Upper lobe of left lung (tissue), 6 donors: ENCODE data around the gene TSPOAP1. TPM values are rescaled to one million over a fixed set of nuclear protein-coding genes. Genes with fewer than 3 reads are reported as not detected.

ENCODE experiments used
- ATAC-seq, 2 donors: fragments of 200-7000 bp; cut with Tn5 transposase; one replicate each; pipeline ENCODE4 v1.9.1; 2022; ENCODE audit warnings: mild to moderate bottlenecking in 2 of 2, moderate library complexity in 2 of 2; ENCODE audit not compliant: low FRiP score in 2 of 2
- DNase-seq, 2 donors: peaks; one replicate each; pipeline ENCODE4 v3.0.0-alpha.2; 2019 to 2020
- H3K27ac ChIP-seq, 4 donors: fragments of 200-600 bp; sonication (generic); one replicate each; pipeline ENCODE4 v1.5.1; 2016 to 2019
- H3K27me3 ChIP-seq, 4 donors: fragments of 200-600 bp; sonication (generic); one replicate each; pipeline ENCODE4 v1.5.1; 2017 to 2019
- H3K36me3 ChIP-seq, 4 donors: fragments of 200-600 bp; sonication (generic); one replicate each; pipeline ENCODE4 v1.5.1; 2016 to 2019
- H3K4me1 ChIP-seq, 4 donors: fragments of 200-600 bp; sonication (generic); one replicate each; pipeline ENCODE4 v1.5.1; 2018 to 2019
- H3K4me3 ChIP-seq, 4 donors: fragments of 200-600 bp; sonication (generic); one replicate each; pipeline ENCODE4 v1.5.1; 2017 to 2019; ENCODE audit warnings: mild to moderate bottlenecking in 2 of 4, moderate library complexity in 1 of 4
- H3K9me3 ChIP-seq, 4 donors: fragments of 200-600 bp; sonication (generic); one replicate each; pipeline ENCODE4 v1.5.1; 2018 to 2019
- CTCF ChIP-seq, 6 experiments: fragments of 450-650 bp in 4 of 6; fragments of 200-600 bp in 2 of 6; sonication (generic) in 2 of 6; IDR thresholded peaks; one replicate each; pipeline ENCODE4 v1.5.1; 2016 to 2019; ENCODE audit warnings: antibody characterized with exemption in 6 of 6
- EP300 ChIP-seq, 4 donors: sonication (generic); formaldehyde crosslinking; IDR thresholded peaks; one replicate each; pipeline ENCODE4 v1.5.1; 2017; ENCODE audit warnings: antibody characterized with exemption in 4 of 4, control low read depth in 2 of 4
- POLR2A ChIP-seq, 4 donors: fragments of 450-650 bp; IDR thresholded peaks; one replicate each; pipeline ENCODE4 v1.5.1; 2016 to 2017; ENCODE audit warnings: antibody characterized with exemption in 4 of 4, mild to moderate bottlenecking in 2 of 4
- POLR2AphosphoS5 ChIP-seq, 2 donors: sonication (generic); formaldehyde crosslinking; IDR thresholded peaks; one replicate each; pipeline ENCODE4 v1.5.1; 2017; ENCODE audit warnings: antibody characterized with exemption in 2 of 2
- WGBS, 2 donors: methylation state at CpG; one replicate each; pipeline ENCODE4 v1.1.5; 2017 to 2018; 5-methylcytosine and 5-hydroxymethylcytosine counted together
- total RNA-seq, 6 donors: library from RNA; depleted of rRNA in 4 of 6; stranded (reverse); fragments of >200 nt in 4 of 6; gene quantifications; one replicate each; pipeline versions ENCODE4 v1.1.0 to v1.2.1, GENCODE V29; 2016 to 2021
- donor health status: DM: no; HTN: no; CAD: no; lungs with moderate emphysema.
- donor health status: DM: no; HTN: yes; CAD: no; lungs with severe emphysema.

The TSPOAP1 gene
- total RNA-seq, 6 donors from 2014 or later: 14.0 to 50.3 (median 24.1) TPM

DNA sequence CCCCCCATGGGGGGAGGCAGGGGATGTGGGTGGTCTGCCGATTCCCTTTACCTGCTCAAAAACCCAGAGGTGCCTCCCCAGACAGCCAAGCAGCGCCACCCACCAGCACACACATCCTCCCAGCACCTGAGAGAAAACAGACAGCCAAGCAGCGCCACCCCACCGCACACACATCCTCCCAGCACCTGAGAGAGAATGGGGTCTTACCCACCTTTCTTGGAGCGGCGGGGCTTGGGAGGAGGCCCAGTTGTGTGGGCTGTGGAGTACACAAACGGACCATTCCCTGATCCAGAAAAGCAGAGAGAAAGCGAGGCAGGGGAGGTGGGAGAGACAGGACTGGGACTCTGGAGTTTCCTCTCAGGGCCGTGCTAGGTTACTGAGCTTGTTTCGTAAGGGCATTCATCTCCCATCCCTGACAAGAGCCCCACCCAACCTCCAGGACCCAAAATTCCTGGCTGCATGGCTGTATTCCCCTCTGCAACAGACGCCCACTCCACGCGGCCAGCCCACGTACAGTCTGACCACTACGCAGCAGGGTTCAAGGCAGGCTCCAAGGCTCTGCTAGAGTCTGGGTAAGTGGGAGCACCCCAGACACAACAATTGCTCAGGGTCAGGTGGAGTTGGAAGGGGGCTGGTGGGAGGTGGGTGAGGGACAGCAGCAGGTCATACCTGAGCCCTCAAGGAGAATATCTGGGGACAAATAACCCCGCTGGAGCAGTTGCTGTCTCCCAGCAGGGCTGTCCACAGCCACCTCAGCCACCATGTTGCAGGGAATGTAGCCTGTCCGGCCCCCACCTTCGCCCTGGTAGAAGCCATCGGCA is 22.3 kb downstream of the TSPOAP1 start:
- ATAC-seq (no peak), DNase-seq (no peak)
- Histone ChIP-seq H3K27me3 (no peaks in the 10 kb centered on the region), H3K36me3 (no peaks in the 10 kb centered on the region), H3K4me3 (no peak overlapping the region), H3K4me1 (no peaks in the 10 kb centered on the region), H3K27ac (no peak overlapping the region), H3K9me3 (no peaks in the 10 kb centered on the region)
- WGBS, 2 donors: 85 to 88% methylated on average over 14 to 19 of the region's 19 CpGs
- TF ChIP-seq POLR2AphosphoS5 (IDR thresholded peaks at IDR 0.05): no peak
- TF ChIP-seq EP300 (IDR thresholded peaks at IDR 0.05): no peak
- TF ChIP-seq CTCF (IDR thresholded peaks at IDR 0.05): no peak
- TF ChIP-seq POLR2A (IDR thresholded peaks at IDR 0.05): no peak

DNA sequence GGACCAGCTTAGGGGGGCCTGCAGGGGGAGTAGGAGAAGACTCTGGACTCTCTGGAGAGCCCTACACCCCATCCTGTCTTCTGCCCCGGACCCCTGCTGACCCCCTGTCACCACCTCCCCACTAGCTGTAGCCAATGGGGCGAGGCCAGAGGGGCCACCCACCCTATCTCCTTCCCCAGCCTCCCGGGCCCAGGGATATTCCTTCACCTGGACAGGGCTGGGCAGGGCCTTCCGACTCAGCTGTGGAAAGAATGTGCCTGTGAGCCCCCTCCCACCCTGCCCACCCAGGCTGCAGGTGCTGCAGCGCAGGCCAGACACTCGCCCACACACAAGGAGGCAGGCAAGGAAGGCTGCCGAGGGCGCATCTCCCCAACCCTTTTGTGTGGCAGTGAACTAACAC is 23.0 kb downstream of the TSPOAP1 start:
- H3K36me3 ChIP-seq: no peaks in the 10 kb centered on the region
- ATAC-seq: no peak
- 64 to 81% methylated on average over 5 to 8 of the region's 8 CpGs for WGBS, 2 donors

DNA sequence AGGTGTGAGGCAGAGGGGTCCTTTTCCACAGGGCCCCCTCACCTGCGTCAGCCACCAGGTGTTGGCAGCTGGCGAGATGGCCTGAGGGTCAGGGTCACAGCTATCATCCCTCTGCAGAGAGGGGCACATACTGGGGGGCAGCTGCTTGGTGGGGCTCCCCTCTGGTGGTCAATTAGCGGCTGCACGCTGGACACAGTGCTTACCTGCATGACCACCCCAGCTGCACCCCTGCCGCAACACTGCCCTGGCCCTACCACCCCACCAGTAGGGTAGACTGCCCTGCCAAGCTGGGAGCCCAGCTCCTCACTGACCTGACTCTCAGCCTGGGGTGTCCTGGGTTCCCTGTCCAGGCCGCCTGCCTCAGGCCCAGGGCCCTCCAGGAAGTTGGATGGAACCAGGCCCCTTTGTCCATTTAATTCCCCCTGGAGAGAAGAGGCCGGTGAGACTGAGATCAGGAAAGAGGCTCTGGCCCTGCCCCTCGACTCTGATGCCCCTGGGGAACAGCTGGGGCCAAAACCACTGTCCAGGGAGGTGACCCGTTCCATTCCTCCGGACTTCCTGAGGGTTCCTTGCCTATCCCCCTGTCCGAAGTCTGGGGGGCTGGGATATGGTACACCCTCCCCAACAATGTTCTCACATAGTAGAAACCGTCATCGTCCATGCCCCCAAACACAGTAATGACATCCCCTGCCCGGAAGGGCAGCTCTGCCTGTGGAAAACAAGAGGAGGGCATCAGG is 23.7 kb downstream of the TSPOAP1 start:
- H3K9me3 ChIP-seq: no peaks in the 10 kb centered on the region
- H3K36me3 ChIP-seq: no peaks in the 10 kb centered on the region
- TF ChIP-seq EP300 (IDR thresholded peaks at IDR 0.05) (no peak), POLR2AphosphoS5 (IDR thresholded peaks at IDR 0.05) (no peak), POLR2A (IDR thresholded peaks at IDR 0.05) (no peak), CTCF (IDR thresholded peaks at IDR 0.05) (no peak)
- H3K4me3 ChIP-seq: no peak overlapping the region
- 91 to 95% methylated on average over 10 to 12 of the region's 14 CpGs for WGBS, 2 donors
- DNase-seq (peak in 1 of 2 donors; percentile 54), ATAC-seq (no peak)
- H3K27ac ChIP-seq: no peak overlapping the region
- H3K4me1 ChIP-seq: no peaks in the 10 kb centered on the region
- H3K27me3 ChIP-seq: no peaks in the 10 kb centered on the region

More for the DNA sequence above, 23.0 kb downstream of the TSPOAP1 start:
- DNase-seq: no peak
- H3K4me1 ChIP-seq: no peaks in the 10 kb centered on the region
- no peaks in the 10 kb centered on the region for H3K27me3 ChIP-seq
- no peak overlapping the region for H3K4me3 ChIP-seq
- H3K27ac ChIP-seq: no peak overlapping the region
- H3K9me3 ChIP-seq: no peaks in the 10 kb centered on the region
- no peak for TF ChIP-seq CTCF (IDR thresholded peaks at IDR 0.05)
- TF ChIP-seq EP300 (IDR thresholded peaks at IDR 0.05): no peak
- no peak for TF ChIP-seq POLR2A (IDR thresholded peaks at IDR 0.05)
- no peak for TF ChIP-seq POLR2AphosphoS5 (IDR thresholded peaks at IDR 0.05)

GRCh38 chr17:58303971-58304749 is 24.4 kb downstream of the TSPOAP1 start:
- Histone ChIP-seq H3K4me1 (no peaks in the 10 kb centered on the region), H3K36me3 (no peaks in the 10 kb centered on the region), H3K9me3 (no peaks in the 10 kb centered on the region), H3K27me3 (no peaks in the 10 kb centered on the region), H3K27ac (no peak overlapping the region), H3K4me3 (no peak overlapping the region)
- peak; percentile 61 to 91 for DNase-seq
- WGBS, 2 donors: 44 to 64% methylated on average over 3 to 10 of the region's 10 CpGs
- peak; percentile 52 to 72 for ATAC-seq
- TF ChIP-seq POLR2AphosphoS5 (IDR thresholded peaks at IDR 0.05) (no peak), CTCF (IDR thresholded peaks at IDR 0.05) (peak; percentile 59 to 79 (median 70)), EP300 (IDR thresholded peaks at IDR 0.05) (no peak)
